Measurements from ENCODE around the gene BMI1. TPM values are rescaled to one million over a fixed set of nuclear protein-coding genes. Genes with fewer than 3 reads are reported as not detected.
A peak's percentile ranks its signal among the peaks of the same experiment; 100 is the strongest.

Gene BMI1
- total RNA-seq, 1 experiment from 2014 or later, result 81.1 TPM

- ATAC-seq (no peak), DNase-seq (ENCODE audit: low read depth, low spot score) (no peak)
- no peaks in the 10 kb centered on the region for H3K9me2 ChIP-seq (ENCODE audit: insufficient read depth)
- H3K4me3 ChIP-seq (replicated peaks in 1 of 2; ENCODE audit: low read depth in 1 of 2, low read length in 2 of 2), result no peak overlapping the region
- H3K9ac ChIP-seq (ENCODE audit: low read length), result no peak overlapping the region
- H3K79me2 ChIP-seq (ENCODE audit: insufficient read depth, low read length), result no peaks in the 10 kb centered on the region
- POLR2A ChIA-PET, result no interaction called here
- CTCF ChIA-PET, result no interaction called here
- no peaks in the 10 kb centered on the region for H3K9me3 ChIP-seq (ENCODE audit: control insufficient read depth in 1 of 2, insufficient read depth in 1 of 2, low read depth in 1 of 2, low read length in 2 of 2)
- H3K4me2 ChIP-seq (ENCODE audit: low read length), result no peak overlapping the region
- no peak for TF ChIP-seq SP1 (IDR thresholded peaks at IDR 0.05; ENCODE audit: low read depth)
- TF ChIP-seq REST (IDR thresholded peaks at IDR 0.05; ENCODE audit: low read depth), result no peak
- TF ChIP-seq FOSL1 (IDR thresholded peaks at IDR 0.05; ENCODE audit: low read depth), result no peak
- TF ChIP-seq ELF1 (IDR thresholded peaks at IDR 0.05; ENCODE audit: borderline replicate concordance, low read depth), result no peak
- TF ChIP-seq CEBPB (IDR thresholded peaks at IDR 0.05; ENCODE audit: low read depth), result no peak
- TF ChIP-seq CBX3 (IDR thresholded peaks at IDR 0.05; ENCODE audit: low read depth), result no peak
- TF ChIP-seq EZH2 (IDR thresholded peaks at IDR 0.05), result no peak
- no peak for TF ChIP-seq CTCF (IDR thresholded peaks at IDR 0.05 in 2 of 3, conservative IDR thresholded peaks at IDR 0.05 in 1 of 3; ENCODE audit: borderline replicate concordance in 1 of 3, insufficient read depth in 1 of 3, low read depth in 2 of 3, low read length in 2 of 3)
- TF ChIP-seq JUND (IDR thresholded peaks at IDR 0.05), result no peak
- no peak for TF ChIP-seq SIN3A (IDR thresholded peaks at IDR 0.05; ENCODE audit: low read depth)
- TF ChIP-seq SRF (IDR thresholded peaks at IDR 0.05; ENCODE audit: low read depth), result no peak
- no peak for TF ChIP-seq ZBTB33 (IDR thresholded peaks at IDR 0.05; ENCODE audit: extremely low read depth, insufficient replicate concordance, low read length)
- TF ChIP-seq ZNF274 (IDR thresholded peaks at IDR 0.05; ENCODE audit: low read depth, low read length), result no peak
- TF ChIP-seq MAX (IDR thresholded peaks at IDR 0.05), result no peak
- no peak for TF ChIP-seq RAD21 (IDR thresholded peaks at IDR 0.05; ENCODE audit: low read depth)
- no peak for TF ChIP-seq EZH2phosphoT487 (IDR thresholded peaks at IDR 0.05; ENCODE audit: borderline replicate concordance)
- no peak for TF ChIP-seq TCF7L2 (IDR thresholded peaks at IDR 0.05; ENCODE audit: borderline replicate concordance, extremely low read depth, insufficient read depth, insufficient read length)
- no peak for TF ChIP-seq ZFX (IDR thresholded peaks at IDR 0.05)
- TF ChIP-seq POLR2AphosphoS5 (IDR thresholded peaks at IDR 0.05; ENCODE audit: low read depth, low read length), result no peak
- TF ChIP-seq EGR1 (IDR thresholded peaks at IDR 0.05; ENCODE audit: low read depth), result no peak
- peaks cover 11% of the 10 kb centered on the region; the same call in 1 of the 2 replicates for H3K27me3 ChIP-seq (ENCODE audit: insufficient read depth, low read length)
- RAD21 ChIA-PET (ENCODE audit: low non-redundant PET in 1 of 2, low total read pairs in 2 of 2, uncharacterized antibody in 2 of 2, unreplicated experiment in 2 of 2), result no interaction called here
- H4K20me1 ChIP-seq (ENCODE audit: insufficient read depth), result no peaks in the 10 kb centered on the region
- intact Hi-C loops (cut with micrococcal nuclease), result no loop called here
- H3K36me3 ChIP-seq (ENCODE audit: control insufficient read depth in 1 of 2, insufficient read depth in 2 of 2, low read length in 2 of 2), result no peaks in the 10 kb centered on the region
- no peak overlapping the region for H3K27ac ChIP-seq (ENCODE audit: low read depth, low read length)
- peaks cover 3 to 16% of the 10 kb centered on the region in 2 experiments; a peak in 2 of 4 replicates for H3K4me1 ChIP-seq (ENCODE audit: control insufficient read depth in 1 of 2, insufficient read depth in 2 of 2, low read length in 2 of 2)
- no TSS peak for BruUV-seq (replicated peaks)
- peak overlapping the region; percentile 19 for H2AFZ ChIP-seq (ENCODE audit: low read depth, low read length, poor library complexity, severe bottlenecking)
Measured at GRCh38 chr10:22338931-22339330, 18.0 kb downstream of the BMI1 start.
